ENCODE results near the gene PIP4K2A. TPM values are rescaled to one million over a fixed set of nuclear protein-coding genes. Genes with fewer than 3 reads are reported as not detected.

The PIP4K2A gene
- total RNA-seq, 1 donor from 2014 or later = 102 TPM

- peak overlapping the region; percentile 75 for H3K4me3 Mint-ChIP-seq
- no peaks in the 10 kb centered on the region for H3K27me3 Mint-ChIP-seq
- ATAC-seq (ENCODE audit: low read depth) (peak; percentile 35), DNase-seq (no peak)
- ChIA-PET CTCF (interaction anchor here (0.8 to 1.2 kb wide), 4 partner anchors 9 to 34 kb away, joined by 3 to 4 read pairs (median 4); no protein-coding TSS in a partner anchor), POLR2A (interaction anchor here (0.6 to 3.6 kb wide), 20 partner anchors 11 to 812 kb away, joined by 3 to 25 read pairs (median 6); partner anchors contain the start of gene PIP4K2A)
- peaks cover 94% of the 10 kb centered on the region for H3K4me1 Mint-ChIP-seq
- TF ChIP-seq CTCF (IDR thresholded peaks at IDR 0.05) = no peak
- intact Hi-C loops (cut with micrococcal nuclease) = loop anchor here (1.0 to 2.0 kb wide), 7 partner anchors 9 to 93 kb away; no protein-coding TSS in a partner anchor
- H3K36me3 Mint-ChIP-seq (ENCODE audit: low read depth) = peaks cover 2% of the 10 kb centered on the region
- H3K9me3 Mint-ChIP-seq = no peaks in the 10 kb centered on the region
- H3K27ac Mint-ChIP-seq = peak overlapping the region; percentile 95
Observed at GRCh38 chr10:22629852-22630233, 84.5 kb downstream of the PIP4K2A start.

GRCh38 chr10:22629126-22629525 lies 85.3 kb downstream of the PIP4K2A start:
- H3K27ac Mint-ChIP-seq = peak overlapping the region; percentile 95
- CTCF ChIA-PET = interaction anchor here (0.8 to 1.1 kb wide), 2 partner anchors 28 to 33 kb away, joined by 3 to 4 read pairs; no protein-coding TSS in a partner anchor
- intact Hi-C loops (cut with micrococcal nuclease) = no loop called here
- POLR2A ChIA-PET = interaction anchor here (0.9 to 2.2 kb wide), 8 partner anchors 10 to 84 kb away, joined by 3 to 19 read pairs (median 6); partner anchors contain the start of gene PIP4K2A
- DNase-seq (no peak), ATAC-seq (ENCODE audit: low read depth) (no peak)
- no peaks in the 10 kb centered on the region for H3K9me3 Mint-ChIP-seq
- H3K36me3 Mint-ChIP-seq (ENCODE audit: low read depth) = no peaks in the 10 kb centered on the region
- no peak overlapping the region for H3K4me3 Mint-ChIP-seq
- no peak for TF ChIP-seq CTCF (IDR thresholded peaks at IDR 0.05)
- H3K4me1 Mint-ChIP-seq = peaks cover 94% of the 10 kb centered on the region
- H3K27me3 Mint-ChIP-seq = no peaks in the 10 kb centered on the region

- POLR2A ChIA-PET = interaction anchor here (0.7 to 3.2 kb wide), 6 partner anchors 8 to 84 kb away, joined by 3 to 9 read pairs (median 3); no protein-coding TSS in a partner anchor
- no peaks in the 10 kb centered on the region for H3K27me3 Mint-ChIP-seq
- TF ChIP-seq CTCF (IDR thresholded peaks at IDR 0.05) = no peak
- ATAC-seq (ENCODE audit: low read depth) (no peak), DNase-seq (no peak)
- no peak overlapping the region for H3K4me3 Mint-ChIP-seq
- no peaks in the 10 kb centered on the region for H3K36me3 Mint-ChIP-seq (ENCODE audit: low read depth)
- peaks cover 94% of the 10 kb centered on the region for H3K4me1 Mint-ChIP-seq
- CTCF ChIA-PET = no interaction called here
- H3K27ac Mint-ChIP-seq = peak overlapping the region; percentile 95
- H3K9me3 Mint-ChIP-seq = no peaks in the 10 kb centered on the region
- intact Hi-C loops (cut with micrococcal nuclease) = no loop called here
Observed at GRCh38 chr10:22628309-22628708, 86.1 kb downstream of the PIP4K2A start.

GRCh38 chr10:22626784-22627183 lies 87.6 kb downstream of the PIP4K2A start:
- ChIA-PET POLR2A (interaction anchor here (1.2 to 3.2 kb wide), 3 partner anchors 11 to 87 kb away, joined by 3 to 9 read pairs (median 5); partner anchors contain the start of gene PIP4K2A), CTCF (interaction anchor here (0.7 to 1.6 kb wide), 2 partner anchors 22 to 255 kb away, joined by 3 to 6 read pairs; no protein-coding TSS in a partner anchor)
- H3K4me1 Mint-ChIP-seq = peaks cover 93% of the 10 kb centered on the region
- H3K27me3 Mint-ChIP-seq = no peaks in the 10 kb centered on the region
- H3K36me3 Mint-ChIP-seq (ENCODE audit: low read depth) = peaks cover 5% of the 10 kb centered on the region
- ATAC-seq (ENCODE audit: low read depth) = no peak
- peak overlapping the region; percentile 46 for H3K4me3 Mint-ChIP-seq
- H3K27ac Mint-ChIP-seq = peak overlapping the region; percentile 85
- intact Hi-C loops (cut with micrococcal nuclease) = no loop called here
- no peak for DNase-seq
- H3K9me3 Mint-ChIP-seq = no peaks in the 10 kb centered on the region
- no peak for TF ChIP-seq CTCF (IDR thresholded peaks at IDR 0.05)

- no peaks in the 10 kb centered on the region for H3K27me3 Mint-ChIP-seq
- peak overlapping the region; percentile 51 for H3K27ac Mint-ChIP-seq
- H3K36me3 Mint-ChIP-seq (ENCODE audit: low read depth) = peaks cover 10% of the 10 kb centered on the region
- ATAC-seq (ENCODE audit: low read depth) = no peak
- DNase-seq = no peak
- H3K4me3 Mint-ChIP-seq = no peak overlapping the region
- ChIA-PET POLR2A (interaction anchor here (1.2 to 3.2 kb wide), 4 partner anchors 10 to 88 kb away, joined by 3 to 9 read pairs (median 5); partner anchors contain the start of gene PIP4K2A), CTCF (interaction anchor here (0.7 to 1.6 kb wide), 2 partner anchors 21 to 254 kb away, joined by 3 to 6 read pairs; no protein-coding TSS in a partner anchor)
- H3K4me1 Mint-ChIP-seq = peaks cover 93% of the 10 kb centered on the region
- TF ChIP-seq CTCF (IDR thresholded peaks at IDR 0.05) = no peak
- H3K9me3 Mint-ChIP-seq = no peaks in the 10 kb centered on the region
- intact Hi-C loops (cut with micrococcal nuclease) = no loop called here
Observed at GRCh38 chr10:22625516-22626290, 88.7 kb downstream of the PIP4K2A start.
